ENCODE measurements around the gene SVIL.
"Not testable (repeated sequence)": the region's sequence is repeated elsewhere in the genome, so short reads cannot be mapped to it uniquely, and the experiment has no call there.

The SVIL gene

DNA sequence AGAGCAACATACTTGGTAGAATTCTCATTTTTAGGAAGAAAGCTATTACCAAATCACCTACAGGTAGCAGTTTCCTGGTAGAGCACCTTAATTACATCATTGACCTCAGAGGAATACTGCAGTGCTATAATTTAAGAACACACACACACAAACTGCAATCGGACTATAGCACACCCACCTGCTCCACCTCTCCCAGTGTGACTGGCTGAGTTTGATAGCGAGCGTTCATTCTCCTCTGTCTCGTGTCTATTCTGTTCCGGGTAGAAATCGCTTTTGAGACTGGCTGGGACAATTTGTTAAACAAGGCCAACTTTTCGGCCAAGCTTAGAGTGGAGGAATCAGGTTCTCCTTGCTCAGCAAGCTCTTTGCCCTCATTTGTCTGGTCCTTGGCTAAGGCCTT is 110.5 kb downstream of the SVIL start:
- peak overlapping the region in 1 of 2 donors; percentile 75 for H3K27ac Mint-ChIP-seq

GRCh38 chr10:29522918-29523317 is 111.9 kb downstream of the SVIL start:
- ATAC-seq (replicated peaks) (no peak), DNase-seq (no peak)
- H3K27ac Mint-ChIP-seq: peak overlapping the region; percentile 13 to 26
- H3K27me3 Mint-ChIP-seq: no peaks in the 10 kb centered on the region
- no peak overlapping the region for H3K4me3 Mint-ChIP-seq
- H3K4me1 Mint-ChIP-seq (ENCODE audit: low read depth in 2 of 2): peaks cover 0 to 10% of the 10 kb centered on the region in 2 donors
- peaks cover 40% of the 10 kb centered on the region for H3K36me3 Mint-ChIP-seq (ENCODE audit: insufficient read depth)
- H3K9me3 Mint-ChIP-seq: no peaks in the 10 kb centered on the region

More for the DNA sequence above, 110.5 kb downstream of the SVIL start:
- DNase-seq (no peak), ATAC-seq (replicated peaks) (no peak)
- peaks cover 43% of the 10 kb centered on the region for H3K36me3 Mint-ChIP-seq (ENCODE audit: insufficient read depth)
- H3K4me3 Mint-ChIP-seq: no peak overlapping the region
- no peaks in the 10 kb centered on the region for H3K9me3 Mint-ChIP-seq
- H3K27me3 Mint-ChIP-seq: no peaks in the 10 kb centered on the region
- peaks cover 0 to 10% of the 10 kb centered on the region in 2 donors for H3K4me1 Mint-ChIP-seq (ENCODE audit: low read depth in 2 of 2)

- Mint-ChIP-seq H3K27ac (peak overlapping the region; percentile 13 to 26), H3K9me3 (no peaks in the 10 kb centered on the region), H3K4me3 (no peak overlapping the region), H3K36me3 (ENCODE audit: insufficient read depth) (peaks cover 40% of the 10 kb centered on the region), H3K4me1 (ENCODE audit: low read depth in 2 of 2) (peaks cover 0 to 10% of the 10 kb centered on the region in 2 donors), H3K27me3 (no peaks in the 10 kb centered on the region)
- ATAC-seq (replicated peaks) (no peak), DNase-seq (no peak)
These were observed 112.5 kb downstream of the SVIL start for GRCh38 chr10:29522061-29522855.

- H3K4me3 Mint-ChIP-seq: no peak overlapping the region
- no peaks in the 10 kb centered on the region for H3K27me3 Mint-ChIP-seq
- ATAC-seq (replicated peaks): no peak
- H3K9me3 Mint-ChIP-seq: no peaks in the 10 kb centered on the region
- H3K36me3 Mint-ChIP-seq (ENCODE audit: insufficient read depth): peaks cover 36% of the 10 kb centered on the region
- no peak overlapping the region for H3K27ac Mint-ChIP-seq
- peaks cover 0 to 10% of the 10 kb centered on the region in 2 donors for H3K4me1 Mint-ChIP-seq (ENCODE audit: low read depth in 2 of 2)
- no peak for DNase-seq
These were observed 115.1 kb downstream of the SVIL start for GRCh38 chr10:29519659-29520058.

DNA sequence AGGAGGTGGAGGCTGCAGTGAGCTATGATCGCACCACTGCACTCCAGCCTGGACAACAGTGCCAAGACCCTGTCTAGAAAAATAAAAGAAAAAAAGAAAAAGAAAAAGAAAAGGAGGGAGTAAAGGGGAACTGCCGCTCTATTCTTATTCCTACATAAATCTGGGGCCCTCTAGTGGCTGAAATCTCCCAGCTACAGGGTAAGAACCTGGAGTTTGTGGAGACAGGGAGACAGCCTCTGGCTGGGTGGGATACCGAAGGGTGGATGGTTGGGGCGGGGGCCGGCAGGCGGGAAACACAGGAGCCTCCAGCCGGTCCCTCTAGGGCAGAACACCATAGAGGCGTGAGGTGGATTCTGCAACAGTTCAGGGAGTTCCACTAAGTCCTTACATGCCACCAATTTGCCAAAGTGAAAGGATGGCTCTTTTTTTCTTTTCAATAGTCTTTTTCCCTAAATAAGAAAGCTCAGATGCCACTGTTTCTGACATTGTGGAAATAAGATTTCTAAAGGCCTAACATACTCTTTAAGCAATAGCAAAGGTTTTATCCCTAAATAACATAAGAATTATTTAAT is 117.3 kb downstream of the SVIL start:
- no peak for DNase-seq
- no peaks in the 10 kb centered on the region for H3K9me3 Mint-ChIP-seq
- H3K27ac Mint-ChIP-seq: no peak overlapping the region
- peaks cover 0 to 2% of the 10 kb centered on the region in 2 donors for H3K4me1 Mint-ChIP-seq (ENCODE audit: low read depth in 2 of 2)
- no peaks in the 10 kb centered on the region for H3K27me3 Mint-ChIP-seq
- no peak overlapping the region for H3K4me3 Mint-ChIP-seq
- H3K36me3 Mint-ChIP-seq (ENCODE audit: insufficient read depth): peaks cover 25% of the 10 kb centered on the region
- no peak for ATAC-seq (replicated peaks)

DNA sequence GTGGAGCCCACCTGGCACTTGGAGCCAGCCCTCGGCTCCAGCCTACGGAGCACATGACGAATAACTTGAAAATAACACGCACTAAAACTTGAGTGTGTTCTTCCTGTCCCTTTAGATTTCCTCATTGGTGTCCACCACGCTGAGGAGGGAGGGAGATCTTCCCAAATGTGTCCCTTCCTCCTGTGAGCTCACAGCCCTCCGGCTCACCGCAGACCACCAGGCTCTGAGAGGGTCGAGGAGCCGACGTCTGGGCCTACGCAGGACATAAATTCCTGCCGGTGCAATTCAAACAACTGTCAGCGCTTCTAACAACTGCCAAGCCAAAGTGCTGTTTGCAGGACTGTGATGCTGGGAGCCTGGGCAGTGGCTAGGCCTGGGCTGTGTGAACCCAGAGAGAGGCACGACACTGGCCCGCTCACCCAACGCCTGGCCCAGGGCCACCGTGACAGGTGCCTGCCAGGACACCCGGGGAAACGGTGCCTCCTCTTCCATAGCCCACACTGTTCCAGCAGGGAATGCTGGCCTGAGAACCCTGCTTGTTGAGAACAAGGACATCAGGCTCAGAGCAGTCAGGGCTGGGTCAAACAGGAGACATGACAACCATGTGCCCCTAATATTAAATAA is 118.3 kb downstream of the SVIL start:
- H3K9me3 Mint-ChIP-seq; ATAC-seq (replicated peaks); H3K27ac Mint-ChIP-seq; H3K27me3 Mint-ChIP-seq; DNase-seq; H3K4me3 Mint-ChIP-seq; H3K4me1 Mint-ChIP-seq (ENCODE audit: low read depth in 2 of 2): not testable (repeated sequence)
- H3K36me3 Mint-ChIP-seq (ENCODE audit: insufficient read depth): peaks cover 22% of the 10 kb centered on the region

DNA sequence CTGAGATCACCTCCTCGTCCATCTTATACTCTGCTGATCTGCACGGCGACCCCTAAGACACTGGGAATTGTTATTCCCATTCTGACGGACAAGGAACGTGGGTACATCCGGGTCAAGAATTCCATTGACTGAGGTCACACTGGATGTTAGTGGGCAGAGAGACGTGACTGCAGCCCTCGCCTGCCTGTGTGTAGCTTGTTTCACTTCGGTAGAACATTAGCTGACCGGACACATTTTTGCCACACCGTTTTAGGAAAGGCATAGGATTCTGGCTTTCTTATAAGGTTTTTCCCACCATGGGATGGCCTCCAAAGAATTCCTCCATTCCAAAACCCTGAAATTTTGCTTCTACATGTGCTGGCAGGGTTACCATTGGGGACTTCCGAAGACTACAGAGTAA is 118.9 kb downstream of the SVIL start:
- not testable (repeated sequence) for ATAC-seq (replicated peaks); H3K27ac Mint-ChIP-seq; H3K9me3 Mint-ChIP-seq; H3K4me3 Mint-ChIP-seq; H3K4me1 Mint-ChIP-seq (ENCODE audit: low read depth in 2 of 2); H3K27me3 Mint-ChIP-seq; DNase-seq
- H3K36me3 Mint-ChIP-seq (ENCODE audit: insufficient read depth): peaks cover 20% of the 10 kb centered on the region

DNA sequence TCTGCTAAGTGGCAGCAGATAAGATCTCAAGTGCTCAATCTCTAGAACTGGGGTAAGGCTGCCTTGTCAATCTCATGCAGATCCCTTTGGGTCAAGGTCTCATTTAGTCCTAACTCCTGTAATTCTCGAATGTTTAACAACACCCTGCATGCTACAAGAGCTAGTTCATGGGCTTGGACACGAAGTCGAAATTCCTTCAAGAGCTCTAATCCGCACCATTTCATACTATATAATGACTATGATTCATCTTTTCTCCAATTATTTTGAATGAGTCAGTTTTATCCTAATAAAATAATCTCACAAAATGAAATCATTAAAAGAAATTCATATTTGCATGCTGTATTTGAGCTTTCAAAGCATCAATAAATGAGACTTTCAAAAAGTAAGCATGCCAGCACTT is 119.7 kb downstream of the SVIL start:
- not testable (repeated sequence) for H3K27ac Mint-ChIP-seq; H3K4me3 Mint-ChIP-seq; DNase-seq; H3K4me1 Mint-ChIP-seq (ENCODE audit: low read depth in 2 of 2); H3K9me3 Mint-ChIP-seq; H3K27me3 Mint-ChIP-seq; ATAC-seq (replicated peaks)
- peaks cover 17% of the 10 kb centered on the region for H3K36me3 Mint-ChIP-seq (ENCODE audit: insufficient read depth)

- DNase-seq (no peak), ATAC-seq (replicated peaks) (no peak)
- H3K4me1 Mint-ChIP-seq (ENCODE audit: low read depth in 2 of 2): no peaks in the 10 kb centered on the region
- H3K36me3 Mint-ChIP-seq (ENCODE audit: insufficient read depth): peaks cover 17% of the 10 kb centered on the region
- no peak overlapping the region for H3K4me3 Mint-ChIP-seq
- no peaks in the 10 kb centered on the region for H3K9me3 Mint-ChIP-seq
- H3K27me3 Mint-ChIP-seq: no peaks in the 10 kb centered on the region
- no peak overlapping the region for H3K27ac Mint-ChIP-seq
These were observed 120.5 kb downstream of the SVIL start for GRCh38 chr10:29514306-29514705.

- H3K4me1 Mint-ChIP-seq (ENCODE audit: low read depth in 2 of 2): no peaks in the 10 kb centered on the region
- H3K4me3 Mint-ChIP-seq: no peak overlapping the region
- DNase-seq (no peak), ATAC-seq (replicated peaks) (no peak)
- no peak overlapping the region for H3K27ac Mint-ChIP-seq
- no peaks in the 10 kb centered on the region for H3K9me3 Mint-ChIP-seq
- no peaks in the 10 kb centered on the region for H3K27me3 Mint-ChIP-seq
- peaks cover 10% of the 10 kb centered on the region for H3K36me3 Mint-ChIP-seq (ENCODE audit: insufficient read depth)
These were observed 122.3 kb downstream of the SVIL start for GRCh38 chr10:29512425-29512974.

DNA sequence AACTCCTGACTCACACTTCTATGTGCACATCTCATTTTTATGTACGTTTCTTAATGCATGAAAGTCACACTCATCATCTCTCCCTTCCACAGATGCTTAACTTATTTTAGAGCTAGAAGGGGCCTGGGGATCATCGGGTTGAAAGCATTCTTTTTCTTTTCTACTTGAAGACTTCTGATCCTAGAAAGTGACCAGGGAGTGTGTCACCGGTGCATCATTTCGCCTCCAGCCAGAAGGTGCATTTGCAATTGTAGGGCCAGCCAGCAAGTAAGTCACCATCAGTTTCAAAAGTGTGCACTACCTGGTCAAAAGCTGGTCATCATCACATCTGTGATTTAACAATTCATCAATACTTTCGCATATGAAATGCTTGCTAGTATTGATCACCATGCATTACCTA is 123.0 kb downstream of the SVIL start:
- not testable (repeated sequence) for DNase-seq; H3K27ac Mint-ChIP-seq; H3K4me1 Mint-ChIP-seq (ENCODE audit: low read depth in 2 of 2); H3K36me3 Mint-ChIP-seq (ENCODE audit: insufficient read depth); H3K9me3 Mint-ChIP-seq; H3K4me3 Mint-ChIP-seq; ATAC-seq (replicated peaks); H3K27me3 Mint-ChIP-seq

DNA sequence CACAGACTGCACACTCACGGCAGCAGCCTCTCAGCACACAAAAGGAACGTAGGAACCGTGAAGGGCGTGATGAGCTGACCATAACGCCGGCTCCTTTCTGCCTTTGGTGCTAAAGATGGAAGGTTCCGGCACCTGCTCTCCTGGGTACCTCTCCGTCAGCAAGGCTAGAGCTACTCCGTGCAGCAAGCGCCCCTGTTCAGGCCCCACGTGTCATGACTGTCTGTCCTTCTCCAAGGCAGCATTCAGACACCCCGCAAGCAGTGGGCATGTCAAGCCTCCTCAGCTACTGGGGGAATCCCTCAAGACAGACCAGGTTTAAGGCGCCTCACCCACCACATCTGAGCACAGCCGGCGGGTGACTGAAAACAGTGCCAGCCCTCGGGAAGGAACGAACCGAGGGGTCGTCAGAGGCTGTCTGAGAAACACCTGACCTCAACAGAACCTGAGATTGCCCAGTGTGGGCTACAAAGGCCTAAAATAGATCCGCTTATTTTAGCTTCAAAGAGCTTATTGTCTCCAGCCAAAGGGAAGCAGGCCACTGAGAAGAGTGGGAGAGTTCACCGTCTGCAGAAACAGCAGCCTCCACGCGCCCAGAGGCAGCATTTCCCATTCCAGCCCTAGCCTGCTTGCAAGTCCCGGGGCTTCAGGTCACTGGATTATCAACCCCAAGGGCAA is 124.2 kb downstream of the SVIL start:
- H3K4me1 Mint-ChIP-seq (ENCODE audit: low read depth in 2 of 2); H3K4me3 Mint-ChIP-seq; H3K9me3 Mint-ChIP-seq; H3K27ac Mint-ChIP-seq; H3K27me3 Mint-ChIP-seq; ATAC-seq (replicated peaks); H3K36me3 Mint-ChIP-seq (ENCODE audit: insufficient read depth); DNase-seq: not testable (repeated sequence)

GRCh38 chr10:29508554-29509244 is 126.1 kb downstream of the SVIL start:
- Mint-ChIP-seq H3K9me3 (no peaks in the 10 kb centered on the region), H3K27ac (no peak overlapping the region), H3K4me3 (no peak overlapping the region), H3K27me3 (no peaks in the 10 kb centered on the region), H3K4me1 (ENCODE audit: low read depth in 2 of 2) (no peaks in the 10 kb centered on the region), H3K36me3 (ENCODE audit: insufficient read depth) (peaks cover 3% of the 10 kb centered on the region)
- DNase-seq: no peak
- no peak for ATAC-seq (replicated peaks)

Measured in effector memory CD8-positive, alpha-beta T cell (primary cell).